Measurements from ENCODE around the gene CEACAM16. TPM values are rescaled to one million over a fixed set of nuclear protein-coding genes. Genes with fewer than 3 reads are reported as not detected.
"Not testable (repeated sequence)": the region's sequence is repeated elsewhere in the genome, so short reads cannot be mapped to it uniquely, and the experiment has no call there.

Gene CEACAM16
- total RNA-seq, 2 experiments from 2014 or later: not detected

- Histone ChIP-seq H3K4me1 (ENCODE audit: insufficient read depth, low read length, poor library complexity, severe bottlenecking) (peaks cover 16% of the 10 kb centered on the region), H3K4me3 (ENCODE audit: low read depth, low read length, poor library complexity, severe bottlenecking) (no peak overlapping the region), H2AFZ (ENCODE audit: low read length) (no peak overlapping the region), H3K9me3 (ENCODE audit: low read length) (no peaks in the 10 kb centered on the region), H3K9me2 (ENCODE audit: insufficient read depth, low read length) (no peaks in the 10 kb centered on the region), H3K4me2 (ENCODE audit: low read length) (no peak overlapping the region), H4K20me1 (ENCODE audit: insufficient read depth, low read length) (no peaks in the 10 kb centered on the region), H3K79me2 (ENCODE audit: insufficient read depth, low read depth, low read length) (no peaks in the 10 kb centered on the region), H3K36me3 (ENCODE audit: insufficient read depth, low read length) (no peaks in the 10 kb centered on the region), H3K27ac (ENCODE audit: low read depth, low read length, poor library complexity, severe bottlenecking) (no peak overlapping the region)
- BruUV-seq (replicated peaks): no TSS peak
- ChIA-PET CTCF (ENCODE audit: unreplicated experiment) (no interaction called here), POLR2A (no interaction called here)
- no peak for DNase-seq (ENCODE audit: low spot score)
- TF ChIP-seq EZH2phosphoT487 (IDR thresholded peaks at IDR 0.05; ENCODE audit: borderline replicate concordance, low read depth, low read length) (no peak), CTCF (conservative IDR thresholded peaks at IDR 0.05; ENCODE audit: low read length) (no peak)
- intact Hi-C loops (cut with micrococcal nuclease; ENCODE audit: unreplicated experiment): no loop called here
These were observed 16.8 kb upstream of the CEACAM16 start for GRCh38 chr19:44681992-44682790.

- intact Hi-C loops (cut with micrococcal nuclease; ENCODE audit: unreplicated experiment): no loop called here
- H3K27ac ChIP-seq (ENCODE audit: low read depth, low read length, poor library complexity, severe bottlenecking): no peak overlapping the region
- no TSS peak for BruUV-seq (replicated peaks)
- CTCF ChIA-PET (ENCODE audit: unreplicated experiment): no interaction called here
- no peak for DNase-seq (ENCODE audit: low spot score)
- no peaks in the 10 kb centered on the region for H3K79me2 ChIP-seq (ENCODE audit: insufficient read depth, low read depth, low read length)
- no peaks in the 10 kb centered on the region for H4K20me1 ChIP-seq (ENCODE audit: insufficient read depth, low read length)
- H2AFZ ChIP-seq (ENCODE audit: low read length): no peak overlapping the region
- H3K9me2 ChIP-seq (ENCODE audit: insufficient read depth, low read length): no peaks in the 10 kb centered on the region
- H3K36me3 ChIP-seq (ENCODE audit: insufficient read depth, low read length): no peaks in the 10 kb centered on the region
- H3K4me2 ChIP-seq (ENCODE audit: low read length): no peak overlapping the region
- no peaks in the 10 kb centered on the region for H3K9me3 ChIP-seq (ENCODE audit: low read length)
- H3K4me3 ChIP-seq (ENCODE audit: low read depth, low read length, poor library complexity, severe bottlenecking): no peak overlapping the region
- POLR2A ChIA-PET: no interaction called here
- peaks cover 16% of the 10 kb centered on the region for H3K4me1 ChIP-seq (ENCODE audit: insufficient read depth, low read length, poor library complexity, severe bottlenecking)
- no peak for TF ChIP-seq CTCF (conservative IDR thresholded peaks at IDR 0.05; ENCODE audit: low read length)
- no peak for TF ChIP-seq EZH2phosphoT487 (IDR thresholded peaks at IDR 0.05; ENCODE audit: borderline replicate concordance, low read depth, low read length)
These were observed 16.1 kb upstream of the CEACAM16 start for GRCh38 chr19:44682807-44683206.

GRCh38 chr19:44683434-44684210 is 15.3 kb upstream of the CEACAM16 start:
- TF ChIP-seq EZH2phosphoT487 (IDR thresholded peaks at IDR 0.05; ENCODE audit: borderline replicate concordance, low read depth, low read length): no peak
- Histone ChIP-seq H3K4me3 (ENCODE audit: low read depth, low read length, poor library complexity, severe bottlenecking) (no peak overlapping the region), H3K4me2 (ENCODE audit: low read length) (no peak overlapping the region), H3K9me3 (ENCODE audit: low read length) (no peaks in the 10 kb centered on the region), H3K79me2 (ENCODE audit: insufficient read depth, low read depth, low read length) (no peaks in the 10 kb centered on the region), H3K27ac (ENCODE audit: low read depth, low read length, poor library complexity, severe bottlenecking) (no peak overlapping the region), H3K36me3 (ENCODE audit: insufficient read depth, low read length) (no peaks in the 10 kb centered on the region), H4K20me1 (ENCODE audit: insufficient read depth, low read length) (no peaks in the 10 kb centered on the region), H2AFZ (ENCODE audit: low read length) (no peak overlapping the region), H3K9me2 (ENCODE audit: insufficient read depth, low read length) (no peaks in the 10 kb centered on the region), H3K4me1 (ENCODE audit: insufficient read depth, low read length, poor library complexity, severe bottlenecking) (peaks cover 16% of the 10 kb centered on the region)
- intact Hi-C loops (cut with micrococcal nuclease; ENCODE audit: unreplicated experiment): no loop called here
- CTCF ChIA-PET (ENCODE audit: unreplicated experiment): no interaction called here
- DNase-seq (ENCODE audit: low spot score): no peak
- BruUV-seq (replicated peaks): no TSS peak
- POLR2A ChIA-PET: no interaction called here

- BruUV-seq (replicated peaks); H3K4me2 ChIP-seq (ENCODE audit: low read length); H2AFZ ChIP-seq (ENCODE audit: low read length); CTCF ChIA-PET (ENCODE audit: unreplicated experiment); H3K9me2 ChIP-seq (ENCODE audit: insufficient read depth, low read length); DNase-seq (ENCODE audit: low spot score); H3K79me2 ChIP-seq (ENCODE audit: insufficient read depth, low read depth, low read length); H3K9me3 ChIP-seq (ENCODE audit: low read length); H4K20me1 ChIP-seq (ENCODE audit: insufficient read depth, low read length); H3K27ac ChIP-seq (ENCODE audit: low read depth, low read length, poor library complexity, severe bottlenecking); intact Hi-C loops (cut with micrococcal nuclease; ENCODE audit: unreplicated experiment); H3K4me3 ChIP-seq (ENCODE audit: low read depth, low read length, poor library complexity, severe bottlenecking); POLR2A ChIA-PET; H3K36me3 ChIP-seq (ENCODE audit: insufficient read depth, low read length): not testable (repeated sequence)
- H3K4me1 ChIP-seq (ENCODE audit: insufficient read depth, low read length, poor library complexity, severe bottlenecking): peaks cover 16% of the 10 kb centered on the region
These were observed 14.6 kb upstream of the CEACAM16 start for GRCh38 chr19:44684396-44684795.

Data from OCI-LY7 (cell line).